Stimulated activated CD8-positive, alpha-beta memory T cell treated with anti-CD3 and anti-CD28 coated beads, Interleukin-15, amount 100 ng/mL, for 48 hours (primary cell): ENCODE measurements around the gene NHLRC4.

Experiments used
- DNase-seq, 2 donors: peaks; one replicate each; pipeline ENCODE4 v3.0.0-alpha.2; 2020; ENCODE audit warnings: low read depth in 2 of 2

NHLRC4 gene

DNA sequence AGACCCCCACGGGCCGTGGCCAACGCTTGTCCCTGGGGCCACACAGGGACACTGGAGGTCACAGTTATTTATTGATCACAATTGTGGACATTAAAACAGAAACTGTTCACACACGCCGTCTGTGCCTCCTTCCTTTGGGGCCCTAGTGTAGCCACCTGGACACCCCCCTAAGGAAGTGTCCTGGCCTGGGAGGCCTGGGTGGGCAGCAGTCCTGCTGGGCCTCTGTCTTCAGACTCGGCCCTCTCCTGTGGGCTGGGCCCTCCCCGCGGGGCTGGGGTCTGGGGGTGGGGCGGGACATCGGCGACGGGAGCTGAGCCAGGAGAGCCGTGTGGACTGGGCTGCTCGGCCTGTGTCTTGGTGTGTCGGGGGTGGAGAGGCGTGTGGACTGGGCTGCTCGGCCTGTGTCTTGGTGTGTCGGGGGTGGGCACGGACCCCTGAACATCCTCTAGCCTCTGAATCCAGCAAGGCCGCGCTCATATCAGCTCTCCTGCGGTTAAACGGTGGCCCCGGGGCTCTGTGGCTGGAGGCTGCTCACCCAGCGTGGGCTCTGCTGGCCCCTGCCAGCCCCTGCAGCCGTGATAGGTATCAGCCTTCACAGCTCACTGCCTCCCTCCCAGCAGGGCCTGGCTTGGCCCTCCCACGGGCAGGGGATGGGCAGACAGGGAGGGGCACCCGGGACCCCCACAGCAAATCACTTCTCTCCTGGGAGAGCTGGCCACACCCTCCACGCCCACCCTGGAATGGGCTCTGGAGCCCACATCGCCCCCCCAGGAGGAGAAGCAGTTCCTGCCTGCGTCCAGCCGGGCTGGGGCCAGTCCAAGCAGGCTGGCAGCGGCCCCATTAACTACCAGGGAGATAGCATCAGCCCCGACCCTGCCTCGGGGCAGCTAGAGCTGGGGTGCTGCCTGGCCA, 1.1 kb upstream of the NHLRC4 start:
- no peak for DNase-seq

GRCh38 chr16:567373-568256, 810 bp downstream of the NHLRC4 start:
- no peak for DNase-seq

DNA sequence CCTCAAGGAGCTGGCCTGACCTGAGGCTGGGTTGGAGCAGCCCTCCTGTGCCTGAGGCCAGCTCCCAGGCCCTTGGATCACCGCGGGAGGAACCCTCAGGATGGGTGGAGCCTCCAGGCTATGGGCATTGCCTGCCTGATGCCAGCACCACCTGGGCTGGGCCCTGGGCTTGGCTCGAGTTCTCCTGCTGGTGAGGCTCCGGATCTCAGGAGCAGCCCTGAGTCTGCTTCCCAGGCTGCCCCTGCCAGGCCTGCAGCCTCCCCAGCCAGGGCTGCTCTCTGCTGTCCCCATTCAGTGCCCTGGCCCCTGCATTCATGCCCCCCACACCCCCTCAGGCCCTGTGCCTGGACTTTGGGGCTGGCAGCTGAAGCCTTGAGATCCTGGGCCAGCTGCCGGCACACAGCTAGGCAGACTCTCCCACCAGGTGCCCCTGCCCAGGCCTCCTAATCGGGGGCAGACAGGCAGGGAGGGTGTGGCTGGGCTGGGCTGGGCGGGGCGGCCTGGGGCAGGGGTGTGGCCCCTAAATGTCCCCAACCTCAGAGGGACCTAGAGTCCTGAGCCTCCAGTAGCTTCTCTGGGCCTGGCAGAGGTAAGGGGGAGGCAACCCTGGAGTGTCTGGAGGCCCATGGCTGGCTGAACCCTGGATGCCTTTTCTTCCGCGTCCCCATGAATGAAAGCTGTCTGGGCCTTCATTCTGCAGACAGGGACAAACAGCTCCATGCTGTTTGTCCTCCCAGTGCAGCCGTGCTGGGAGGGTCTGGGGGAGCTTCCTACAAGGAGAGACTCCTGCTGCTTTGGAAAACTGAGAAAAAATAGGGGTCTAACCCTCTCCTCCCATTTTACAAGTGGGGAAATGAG, 1.8 kb downstream of the NHLRC4 start:
- no peak for DNase-seq

DNA sequence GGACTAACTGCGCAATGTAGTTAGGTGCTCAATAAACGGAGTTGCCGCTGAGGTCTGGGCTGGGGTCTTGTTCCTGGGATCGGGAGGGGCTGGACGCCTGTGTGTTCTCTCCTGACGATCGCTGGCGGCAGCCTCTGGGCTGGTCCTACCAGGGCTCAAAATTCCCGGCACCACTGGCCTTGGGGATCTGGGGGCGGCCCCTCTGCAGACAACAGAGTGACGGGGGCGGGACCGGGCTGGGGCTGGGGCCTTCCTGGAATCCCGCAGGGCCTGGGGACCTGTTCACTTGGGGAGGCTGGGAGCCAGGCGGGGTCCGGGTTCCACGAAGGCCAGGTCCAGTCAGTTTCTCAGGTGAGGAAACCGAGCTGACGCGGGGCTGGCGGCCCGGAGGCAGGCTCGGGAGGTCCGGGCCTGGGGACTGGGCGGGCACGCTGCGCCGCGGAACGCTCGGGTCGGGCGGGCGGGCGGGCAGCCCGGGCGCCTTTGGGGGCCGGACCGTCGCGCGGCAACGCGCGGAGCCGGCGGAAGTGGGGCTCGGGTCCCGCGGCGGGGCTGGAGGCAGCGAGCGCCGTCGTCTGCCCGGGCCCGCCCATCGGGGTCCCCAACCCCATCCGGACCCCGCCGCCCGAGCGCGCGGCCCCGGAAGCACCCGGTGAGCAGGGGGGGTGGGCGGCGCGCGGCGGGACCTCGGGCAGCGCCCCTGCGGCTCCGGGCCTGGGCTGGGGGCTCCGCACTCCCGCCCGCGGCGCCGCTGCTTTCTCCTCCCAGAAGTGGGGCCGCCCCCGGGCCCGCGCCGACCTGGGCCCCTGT, 2.8 kb downstream of the NHLRC4 start, which contains the start of gene PIGQ:
Gene PIGQ (plus strand): TSS at position 524 of the 810 bp plus-strand sequence. CDS start 4,107 bp downstream, outside the sequence.
- peak; percentile 47 to 61 for DNase-seq

DNA sequence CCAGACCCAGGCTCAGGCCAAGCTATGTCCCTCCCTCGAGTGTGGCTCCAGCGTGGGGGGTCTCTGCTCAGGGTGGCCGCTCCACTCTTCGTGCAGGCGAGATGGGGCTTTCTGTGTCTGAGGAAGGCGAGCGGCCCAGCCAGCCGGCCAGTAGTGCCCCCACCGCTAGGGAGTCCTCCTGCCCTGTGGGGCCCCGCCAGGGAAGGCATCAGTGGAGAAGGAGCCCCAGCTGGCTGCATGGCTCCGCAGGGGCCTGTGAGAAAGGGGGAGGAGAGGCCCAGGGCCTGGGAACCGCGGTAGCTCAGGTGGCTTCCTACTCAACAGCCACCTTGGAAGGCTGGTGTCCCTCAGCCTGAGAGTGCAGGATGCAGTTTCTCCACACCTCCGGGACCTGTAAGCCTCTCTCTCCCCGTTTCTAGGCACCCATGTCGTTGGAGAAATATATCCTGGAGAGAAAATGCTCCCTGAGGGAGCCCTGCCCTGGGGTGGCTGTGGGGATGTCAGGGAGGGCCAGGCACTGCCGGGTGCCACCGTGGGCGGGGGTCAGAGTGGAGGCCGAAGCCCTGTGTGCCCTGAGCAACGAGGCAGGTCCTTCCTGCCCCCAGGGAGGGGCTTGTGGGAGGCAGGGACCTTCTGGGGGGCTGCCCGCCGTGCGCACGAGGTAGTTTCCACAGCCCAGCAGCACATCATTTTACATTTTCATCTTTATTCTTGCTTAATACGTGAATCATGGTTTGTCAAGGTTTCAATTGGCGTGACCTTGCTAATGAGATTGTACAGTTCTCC, 6.3 kb downstream of the NHLRC4 start:
- no peak for DNase-seq

DNA sequence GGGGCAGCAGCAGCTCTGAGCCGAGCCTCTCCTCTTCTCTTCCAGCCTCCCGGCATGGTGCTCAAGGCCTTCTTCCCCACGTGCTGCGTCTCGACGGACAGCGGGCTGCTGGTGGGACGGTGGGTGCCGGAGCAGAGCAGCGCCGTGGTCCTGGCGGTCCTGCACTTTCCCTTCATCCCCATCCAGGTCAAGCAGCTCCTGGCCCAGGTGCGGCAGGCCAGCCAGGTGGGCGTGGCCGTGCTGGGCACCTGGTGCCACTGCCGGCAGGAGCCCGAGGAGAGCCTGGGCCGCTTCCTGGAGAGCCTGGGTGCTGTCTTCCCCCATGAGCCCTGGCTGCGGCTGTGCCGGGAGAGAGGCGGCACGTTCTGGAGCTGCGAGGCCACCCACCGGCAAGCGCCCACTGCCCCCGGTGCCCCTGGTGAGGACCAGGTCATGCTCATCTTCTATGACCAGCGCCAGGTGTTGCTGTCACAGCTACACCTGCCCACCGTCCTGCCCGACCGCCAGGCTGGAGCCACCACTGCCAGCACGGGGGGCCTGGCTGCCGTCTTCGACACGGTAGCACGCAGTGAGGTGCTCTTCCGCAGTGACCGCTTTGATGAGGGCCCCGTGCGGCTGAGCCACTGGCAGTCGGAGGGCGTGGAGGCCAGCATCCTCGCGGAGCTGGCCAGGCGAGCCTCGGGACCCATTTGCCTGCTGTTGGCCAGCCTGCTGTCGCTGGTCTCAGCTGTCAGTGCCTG, 7.4 kb downstream of the NHLRC4 start:
- DNase-seq, result no peak

DNA sequence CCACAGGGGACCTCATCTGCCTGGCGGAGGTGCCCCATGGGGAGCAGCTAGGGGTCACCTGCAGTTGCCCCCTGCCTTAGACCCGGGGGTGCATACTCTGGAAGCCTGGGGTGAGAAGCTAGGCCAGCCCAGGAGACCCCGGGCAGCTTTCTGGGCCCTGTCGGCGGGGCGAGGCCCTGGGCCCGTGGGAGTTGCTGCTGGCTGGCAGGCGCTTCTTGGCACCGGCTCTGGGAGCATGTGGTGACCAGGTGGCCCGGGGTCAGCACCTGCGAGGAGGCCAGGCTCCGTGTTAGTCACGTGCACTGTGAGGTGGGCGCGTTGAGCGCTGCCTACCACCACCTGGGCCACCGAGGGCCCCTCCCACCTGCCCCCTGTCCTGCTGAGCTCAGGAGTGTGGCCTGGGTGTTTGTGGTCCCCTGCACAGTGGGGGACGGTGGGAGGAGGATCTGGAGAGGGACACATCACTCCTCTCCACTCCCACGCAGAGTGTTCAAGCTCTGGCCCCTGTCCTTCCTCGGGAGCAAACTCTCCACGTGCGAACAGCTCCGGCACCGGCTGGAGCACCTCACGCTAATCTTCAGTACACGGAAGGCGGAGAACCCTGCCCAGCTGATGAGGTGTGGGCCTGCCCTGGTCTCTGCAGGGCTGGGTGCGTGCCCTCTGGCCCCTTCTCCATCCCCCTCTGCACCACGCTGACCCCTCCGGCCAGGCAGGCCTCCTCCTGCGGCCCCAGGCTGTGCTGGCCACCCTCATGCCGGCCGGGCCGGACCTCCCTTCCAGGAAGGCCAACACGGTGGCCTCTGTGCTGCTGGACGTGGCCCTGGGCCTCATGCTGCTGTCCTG, 8.8 kb downstream of the NHLRC4 start:
- DNase-seq, result no peak

- DNase-seq, result no peak
These were observed 9.5 kb downstream of the NHLRC4 start for GRCh38 chr16:576197-576822.

DNA sequence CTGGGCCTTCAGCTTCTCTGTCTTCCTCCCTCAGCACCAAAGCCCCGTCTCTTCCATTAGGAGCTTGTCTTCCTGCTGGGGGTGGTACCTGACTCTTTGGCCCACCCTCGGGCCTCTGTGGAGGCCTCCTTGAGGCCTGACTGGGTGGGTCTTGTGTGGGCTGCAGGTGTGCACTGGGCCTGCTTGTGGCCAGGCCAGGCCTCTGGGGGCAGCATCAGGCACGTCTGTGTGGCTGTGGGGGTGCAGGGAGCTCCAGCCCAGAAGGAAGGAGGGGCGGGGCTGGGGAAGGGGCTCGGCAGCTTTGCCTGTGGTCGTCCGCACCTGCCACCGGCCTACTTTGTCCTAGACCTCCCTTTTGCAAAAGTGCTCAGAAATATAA, 10.0 kb downstream of the NHLRC4 start:
- DNase-seq, result no peak

- no peak for DNase-seq
These were observed 11.0 kb downstream of the NHLRC4 start for GRCh38 chr16:577796-578195.

- DNase-seq, result no peak
These were observed 11.5 kb downstream of the NHLRC4 start for GRCh38 chr16:578232-578869.

GRCh38 chr16:578870-579405, 12.1 kb downstream of the NHLRC4 start:
- peak; percentile 43 to 60 for DNase-seq

GRCh38 chr16:580141-580945, 13.5 kb downstream of the NHLRC4 start:
- DNase-seq, result no peak

DNA sequence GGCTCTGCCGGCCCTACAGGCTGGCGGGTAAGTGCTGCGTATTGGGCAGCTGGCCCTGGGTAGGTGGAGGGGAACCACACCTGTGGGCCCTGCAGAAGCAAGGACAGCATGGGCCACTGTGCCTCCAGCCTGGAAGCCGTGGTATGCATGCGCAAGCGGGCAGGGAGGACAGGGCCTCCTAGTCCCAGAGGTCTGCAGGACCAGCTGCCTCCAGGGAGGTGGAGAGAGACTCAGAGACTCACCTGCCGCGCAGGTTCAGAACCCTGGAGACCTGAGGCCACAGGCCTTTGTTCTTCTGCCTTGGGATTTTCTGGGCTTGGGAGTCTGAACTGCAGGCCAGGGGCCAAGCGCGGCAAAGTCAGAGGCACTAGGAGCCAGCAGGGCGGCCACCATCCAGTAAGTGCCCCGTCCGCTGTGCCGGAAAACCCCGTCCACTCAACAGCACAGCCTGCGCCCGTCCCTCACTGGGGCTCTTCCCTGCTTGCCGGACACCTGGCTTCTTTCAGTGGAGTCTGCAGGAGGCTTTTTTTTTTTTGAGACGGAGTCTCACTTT, 14.2 kb downstream of the NHLRC4 start:
- no peak for DNase-seq

DNA sequence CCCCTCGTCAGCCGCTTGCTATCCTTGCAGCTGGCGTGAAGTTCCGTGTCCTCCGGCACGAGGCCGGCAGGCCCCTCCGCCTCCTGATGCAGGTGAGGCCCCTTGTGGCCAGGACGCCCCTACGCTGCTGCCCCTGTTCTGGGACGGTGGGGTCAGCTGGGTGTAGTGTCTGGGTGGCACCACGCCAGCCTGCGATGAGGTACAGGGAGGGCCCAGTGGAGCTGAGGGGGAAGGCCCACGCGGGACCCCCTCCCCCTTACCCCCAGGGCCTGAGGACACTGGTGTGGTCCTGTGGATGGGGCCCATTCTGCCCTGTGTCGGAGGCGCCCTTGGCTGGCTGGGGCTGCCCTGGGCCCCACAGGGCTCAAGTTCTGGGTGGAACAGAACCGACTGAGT, 15.4 kb downstream of the NHLRC4 start:
- no peak for DNase-seq
